ENCODE results near the gene NEURL4.

- TF ChIP-seq, protein P1, sequence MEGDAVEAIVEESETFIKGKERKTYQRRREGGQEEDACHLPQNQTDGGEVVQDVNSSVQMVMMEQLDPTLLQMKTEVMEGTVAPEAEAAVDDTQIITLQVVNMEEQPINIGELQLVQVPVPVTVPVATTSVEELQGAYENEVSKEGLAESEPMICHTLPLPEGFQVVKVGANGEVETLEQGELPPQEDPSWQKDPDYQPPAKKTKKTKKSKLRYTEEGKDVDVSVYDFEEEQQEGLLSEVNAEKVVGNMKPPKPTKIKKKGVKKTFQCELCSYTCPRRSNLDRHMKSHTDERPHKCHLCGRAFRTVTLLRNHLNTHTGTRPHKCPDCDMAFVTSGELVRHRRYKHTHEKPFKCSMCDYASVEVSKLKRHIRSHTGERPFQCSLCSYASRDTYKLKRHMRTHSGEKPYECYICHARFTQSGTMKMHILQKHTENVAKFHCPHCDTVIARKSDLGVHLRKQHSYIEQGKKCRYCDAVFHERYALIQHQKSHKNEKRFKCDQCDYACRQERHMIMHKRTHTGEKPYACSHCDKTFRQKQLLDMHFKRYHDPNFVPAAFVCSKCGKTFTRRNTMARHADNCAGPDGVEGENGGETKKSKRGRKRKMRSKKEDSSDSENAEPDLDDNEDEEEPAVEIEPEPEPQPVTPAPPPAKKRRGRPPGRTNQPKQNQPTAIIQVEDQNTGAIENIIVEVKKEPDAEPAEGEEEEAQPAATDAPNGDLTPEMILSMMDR (IDR thresholded peaks at IDR 0.05), result no peak
- no peak for TF ChIP-seq EZH2 (IDR thresholded peaks at IDR 0.05; ENCODE audit: borderline replicate concordance, insufficient read depth, low read depth, low read length, poor library complexity, severe bottlenecking)
These were observed 4.1 kb downstream of the NEURL4 start for GRCh38 chr17:7325031-7325528.

All from B cell (primary cell).